ENCODE data around the gene CC2D2A. TPM values are rescaled to one million over a fixed set of nuclear protein-coding genes. Genes with fewer than 3 reads are reported as not detected.

The CC2D2A gene
- total and polyA plus RNA-seq, 2 of the 13 experiments (the other 11 are each of a cell fraction or from before 2014, with no cell fraction given): 4.2 to 7.2 TPM

GRCh38 chr4:15495621-15496020, 25.9 kb downstream of the CC2D2A start:
- FAIRE-seq (no peak), ATAC-seq (no peak), DNase-seq (ENCODE audit: low spot score) (no peak)
- Histone ChIP-seq H3K9me3 (ENCODE audit: low read length) (no peaks in the 10 kb centered on the region; the same call in 1 of the 2 replicates), H3K27me3 (ENCODE audit: control insufficient read depth in 1 of 2, insufficient read depth in 2 of 2, low read length in 2 of 2) (no peaks in the 10 kb centered on the region), H3K4me2 (ENCODE audit: low read depth, low read length) (no peak overlapping the region), H3K79me2 (ENCODE audit: insufficient read depth, low read length) (no peaks in the 10 kb centered on the region), H3K36me3 (replicated peaks in 1 of 2; ENCODE audit: control insufficient read depth in 1 of 2, insufficient read depth in 2 of 2, low read length in 2 of 2) (no peaks in the 10 kb centered on the region), H3K27ac (ENCODE audit: extremely low read length, insufficient read depth, low read length) (no peak overlapping the region), H4K20me1 (ENCODE audit: insufficient read depth, low read length) (no peaks in the 10 kb centered on the region), H3K9ac (ENCODE audit: insufficient read depth, low read depth, low read length) (no peak overlapping the region), H3K4me1 (ENCODE audit: insufficient read depth, low read length) (no peaks in the 10 kb centered on the region), H2AFZ (ENCODE audit: low read length) (no peak overlapping the region), H3K4me3 (replicated peaks in 1 of 3; ENCODE audit: insufficient read depth in 1 of 3, low read depth in 2 of 3, low read length in 3 of 3) (no peak overlapping the region)
- in situ Hi-C loops (cut with HindIII; ENCODE audit: extremely low pct_ligation_motif_present, low pct_unique_long_range_greater_than_20kb): loop anchor here (25.0 kb wide), 1 partner anchor 767 kb away; no protein-coding TSS in a partner anchor
- 93% methylated on average over 1 of the region's 1 CpG for WGBS (ENCODE audit: low lambda C conversion rate)
- ChIA-PET CTCF (ENCODE audit: low intra/inter-chr PET ratio, low total read pairs) (no interaction called here), POLR2A (no interaction called here)
- BruUV-seq (replicated peaks): no TSS peak
- intact Hi-C loops (cut with micrococcal nuclease; ENCODE audit: unreplicated experiment): no loop called here
- TF ChIP-seq ZNF367 (CRISPR knock-in tag; IDR thresholded peaks at IDR 0.05; ENCODE audit: borderline replicate concordance): no peak
- no peak for TF ChIP-seq DNMT3B (CRISPR knock-in tag; conservative IDR thresholded peaks at IDR 0.05)
- no peak for TF ChIP-seq HHEX (CRISPR knock-in tag; IDR thresholded peaks at IDR 0.05)
- no peak for TF ChIP-seq MAFG (CRISPR knock-in tag; IDR thresholded peaks at IDR 0.05)
- no peak for TF ChIP-seq SMC3 (IDR thresholded peaks at IDR 0.05; ENCODE audit: low read length)
- TF ChIP-seq ZNF570 (CRISPR knock-in tag; IDR thresholded peaks at IDR 0.05; ENCODE audit: borderline replicate concordance): no peak
- TF ChIP-seq ZNF263 (CRISPR knock-in tag; IDR thresholded peaks at IDR 0.05): no peak
- no peak for TF ChIP-seq EP300 (IDR thresholded peaks at IDR 0.05; ENCODE audit: low read depth in 2 of 2, low read length in 2 of 2)
- TF ChIP-seq EP300 (CRISPR knock-in tag; IDR thresholded peaks at IDR 0.05; ENCODE audit: borderline replicate concordance): no peak
- TF ChIP-seq CREM (IDR thresholded peaks at IDR 0.05): no peak
- no peak for TF ChIP-seq CREM (CRISPR knock-in tag; IDR thresholded peaks at IDR 0.05)
- TF ChIP-seq BCLAF1 (IDR thresholded peaks at IDR 0.05): no peak
- no peak for TF ChIP-seq NKX3-1 (CRISPR knock-in tag; IDR thresholded peaks at IDR 0.05)
- TF ChIP-seq SIX4 (CRISPR knock-in tag; IDR thresholded peaks at IDR 0.05): no peak
- no peak for TF ChIP-seq HOXA7 (CRISPR knock-in tag; IDR thresholded peaks at IDR 0.05)
- no peak for TF ChIP-seq TOE1 (CRISPR knock-in tag; IDR thresholded peaks at IDR 0.05)
- no peak for TF ChIP-seq DR1 (CRISPR knock-in tag; IDR thresholded peaks at IDR 0.05)
- TF ChIP-seq SRSF9 (IDR thresholded peaks at IDR 0.05; ENCODE audit: borderline replicate concordance, insufficient read depth, low read depth, low read length, poor library complexity, severe bottlenecking): no peak
- TF ChIP-seq MTA1 (CRISPR knock-in tag; IDR thresholded peaks at IDR 0.05; ENCODE audit: borderline replicate concordance): no peak
- no peak for TF ChIP-seq ZNF879 (CRISPR knock-in tag; IDR thresholded peaks at IDR 0.05)
- TF ChIP-seq ZNF547 (CRISPR knock-in tag; IDR thresholded peaks at IDR 0.05): no peak
